ENCODE results near the gene PDCD1LG2. TPM values are rescaled to one million over a fixed set of nuclear protein-coding genes. Genes with fewer than 3 reads are reported as not detected.

Gene PDCD1LG2
- total and polyA plus RNA-seq, 9 donors: 0.51 to 5.0 (median 1.2) TPM

DNA sequence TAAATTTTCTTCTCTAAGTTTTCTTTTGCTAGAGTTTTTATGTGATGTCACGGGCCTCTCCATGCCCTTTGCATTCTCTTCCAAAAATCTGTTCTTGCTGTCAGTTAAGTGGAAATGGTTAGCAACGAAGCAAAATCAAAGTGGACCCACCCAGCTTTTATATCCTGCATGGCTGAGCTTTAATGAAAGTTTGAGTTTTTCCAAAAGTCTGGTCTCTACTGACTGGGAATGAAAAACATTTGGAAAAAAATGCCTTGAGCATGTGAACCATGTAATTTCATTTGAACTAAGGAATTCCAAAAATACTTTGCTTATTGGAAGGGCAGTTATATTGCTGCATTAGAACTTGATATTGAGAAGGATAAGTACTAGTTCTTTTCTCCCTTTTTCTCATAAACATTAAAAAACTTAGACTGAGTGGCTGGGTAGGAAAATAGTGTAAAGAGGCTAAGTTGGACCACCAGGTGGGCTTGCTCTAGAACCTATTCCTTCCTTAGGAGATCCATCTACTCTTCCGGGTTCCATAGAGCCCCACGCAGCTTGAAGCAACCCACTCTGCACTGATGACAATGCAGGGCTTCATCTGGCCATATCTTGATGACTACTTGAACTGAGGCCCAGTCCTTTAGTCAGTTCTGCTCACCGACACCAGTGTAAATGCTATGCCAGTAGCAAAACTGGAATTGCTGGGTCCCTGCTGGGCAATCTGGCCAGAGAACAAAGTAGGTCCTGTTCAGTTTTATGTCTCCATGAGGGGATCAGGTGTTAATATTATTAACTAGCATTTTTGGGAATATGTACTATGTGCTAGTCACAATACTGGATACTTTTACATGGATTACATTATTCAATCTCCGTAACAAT lies 101.2 kb downstream of the PDCD1LG2 start:
- H3K27me3 ChIP-seq: no peaks in the 10 kb centered on the region
- no peak for DNase-seq
- H3K36me3 ChIP-seq: no peaks in the 10 kb centered on the region
- 65 to 77% (median 75%) methylated on average over 6 of the region's 6 CpGs for WGBS, 3 donors
- intact Hi-C loops (cut with DNase I): loop anchor here in 1 of 4 donors (10.0 kb wide), 1 partner anchor 947 kb away; the partner anchor contains the start of genes PLPP6 and SPATA6L
- H3K27ac ChIP-seq: no peak overlapping the region
- no peaks in the 10 kb centered on the region for H3K4me1 ChIP-seq (ENCODE audit: insufficient read depth)
- no peak overlapping the region for H3K4me3 ChIP-seq
- H3K9me3 ChIP-seq: no peaks in the 10 kb centered on the region
- TF ChIP-seq, protein P1, sequence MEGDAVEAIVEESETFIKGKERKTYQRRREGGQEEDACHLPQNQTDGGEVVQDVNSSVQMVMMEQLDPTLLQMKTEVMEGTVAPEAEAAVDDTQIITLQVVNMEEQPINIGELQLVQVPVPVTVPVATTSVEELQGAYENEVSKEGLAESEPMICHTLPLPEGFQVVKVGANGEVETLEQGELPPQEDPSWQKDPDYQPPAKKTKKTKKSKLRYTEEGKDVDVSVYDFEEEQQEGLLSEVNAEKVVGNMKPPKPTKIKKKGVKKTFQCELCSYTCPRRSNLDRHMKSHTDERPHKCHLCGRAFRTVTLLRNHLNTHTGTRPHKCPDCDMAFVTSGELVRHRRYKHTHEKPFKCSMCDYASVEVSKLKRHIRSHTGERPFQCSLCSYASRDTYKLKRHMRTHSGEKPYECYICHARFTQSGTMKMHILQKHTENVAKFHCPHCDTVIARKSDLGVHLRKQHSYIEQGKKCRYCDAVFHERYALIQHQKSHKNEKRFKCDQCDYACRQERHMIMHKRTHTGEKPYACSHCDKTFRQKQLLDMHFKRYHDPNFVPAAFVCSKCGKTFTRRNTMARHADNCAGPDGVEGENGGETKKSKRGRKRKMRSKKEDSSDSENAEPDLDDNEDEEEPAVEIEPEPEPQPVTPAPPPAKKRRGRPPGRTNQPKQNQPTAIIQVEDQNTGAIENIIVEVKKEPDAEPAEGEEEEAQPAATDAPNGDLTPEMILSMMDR (IDR thresholded peaks at IDR 0.05): no peak
- TF ChIP-seq POLR2A (IDR thresholded peaks at IDR 0.05) (no peak), EP300 (IDR thresholded peaks at IDR 0.05) (no peak)

DNA sequence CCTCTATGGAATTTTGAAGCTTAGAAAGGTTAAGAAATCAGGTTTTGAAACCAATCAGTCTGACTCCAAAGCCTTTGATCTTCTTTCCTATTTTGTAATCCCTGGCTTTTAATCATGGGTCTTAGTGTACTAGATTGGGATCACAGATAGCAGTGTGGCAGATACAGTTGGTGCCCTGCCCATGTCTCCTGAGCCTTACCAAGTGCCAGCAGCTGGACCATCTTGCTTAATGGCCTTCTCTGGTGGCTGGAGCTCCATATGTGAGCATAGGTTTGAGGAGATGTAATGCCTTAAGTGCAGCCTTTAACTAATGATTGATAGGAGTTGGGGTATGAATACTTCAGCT lies 101.8 kb downstream of the PDCD1LG2 start:
- H3K4me3 ChIP-seq: no peak overlapping the region
- H3K36me3 ChIP-seq: no peaks in the 10 kb centered on the region
- H3K4me1 ChIP-seq (ENCODE audit: insufficient read depth): no peaks in the 10 kb centered on the region
- TF ChIP-seq EP300 (IDR thresholded peaks at IDR 0.05) (no peak), POLR2A (IDR thresholded peaks at IDR 0.05) (no peak)
- TF ChIP-seq, protein P1 (IDR thresholded peaks at IDR 0.05): no peak
- H3K27ac ChIP-seq: no peak overlapping the region
- intact Hi-C loops (cut with DNase I): loop anchor here in 1 of 4 donors (10.0 kb wide), 1 partner anchor 947 kb away; the partner anchor contains the start of genes PLPP6 and SPATA6L
- H3K9me3 ChIP-seq: no peaks in the 10 kb centered on the region
- no peak for DNase-seq
- H3K27me3 ChIP-seq: no peaks in the 10 kb centered on the region

DNA sequence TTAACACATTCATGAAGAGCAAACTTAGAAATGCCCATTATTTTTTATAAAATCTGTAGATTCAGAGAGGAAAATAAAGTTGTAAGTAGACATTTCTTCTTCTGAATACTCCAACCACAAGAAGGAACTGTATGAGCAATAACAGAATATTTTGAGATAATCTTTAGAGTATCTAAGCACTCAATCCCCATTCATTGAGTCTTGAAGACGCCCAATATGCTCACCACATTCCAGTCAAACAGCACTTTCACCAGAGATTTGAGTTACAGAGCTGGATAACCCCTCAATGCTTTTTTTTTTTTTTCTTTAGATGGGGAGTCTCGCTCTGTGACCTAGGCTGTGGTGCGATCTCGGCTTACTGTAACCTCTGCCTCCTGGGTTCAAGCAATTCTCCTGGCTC lies 103.9 kb downstream of the PDCD1LG2 start:
- Histone ChIP-seq H3K4me3 (no peak overlapping the region), H3K27ac (no peak overlapping the region), H3K27me3 (no peaks in the 10 kb centered on the region), H3K36me3 (no peaks in the 10 kb centered on the region), H3K4me1 (ENCODE audit: insufficient read depth) (no peaks in the 10 kb centered on the region), H3K9me3 (no peaks in the 10 kb centered on the region)
- 94 to 99% (median 97%) methylated on average over 4 of the region's 4 CpGs for WGBS, 3 donors
- TF ChIP-seq, protein P1 (IDR thresholded peaks at IDR 0.05): no peak
- no peak for TF ChIP-seq EP300 (IDR thresholded peaks at IDR 0.05)
- no peak for TF ChIP-seq POLR2A (IDR thresholded peaks at IDR 0.05)
- no peak for DNase-seq
- intact Hi-C loops (cut with DNase I): loop anchor here in 1 of 4 donors (10.0 kb wide), 1 partner anchor 949 kb away; the partner anchor contains the start of genes PLPP6 and SPATA6L

DNA sequence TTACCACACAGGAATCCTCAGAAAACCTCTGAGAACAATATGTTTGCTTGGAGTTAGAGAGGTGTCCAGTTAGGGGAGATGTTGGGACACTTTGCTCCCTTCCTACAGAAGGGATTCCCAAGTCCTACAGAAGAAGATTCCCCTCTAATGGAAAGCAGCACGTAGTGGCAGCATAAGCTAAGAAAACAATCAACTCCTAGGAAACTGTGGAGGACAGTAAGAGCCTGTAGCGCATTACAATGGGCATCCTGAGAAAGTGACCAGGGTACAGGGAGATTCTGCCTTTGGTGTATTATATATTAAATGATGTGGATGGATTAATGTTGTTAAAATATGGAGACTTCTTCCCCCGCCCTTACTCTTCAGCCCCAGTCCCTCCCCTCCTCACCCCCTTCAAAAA lies 104.7 kb downstream of the PDCD1LG2 start:
- Histone ChIP-seq H3K9me3 (no peaks in the 10 kb centered on the region), H3K36me3 (no peaks in the 10 kb centered on the region), H3K27ac (no peak overlapping the region), H3K4me3 (no peak overlapping the region), H3K27me3 (no peaks in the 10 kb centered on the region), H3K4me1 (ENCODE audit: insufficient read depth) (no peaks in the 10 kb centered on the region)
- TF ChIP-seq EP300 (IDR thresholded peaks at IDR 0.05) (no peak), POLR2A (IDR thresholded peaks at IDR 0.05) (no peak)
- TF ChIP-seq, protein P1 (IDR thresholded peaks at IDR 0.05): no peak
- intact Hi-C loops (cut with DNase I): loop anchor here in 1 of 4 donors (10.0 kb wide), 1 partner anchor 950 kb away; the partner anchor contains the start of genes PLPP6 and SPATA6L
- DNase-seq: no peak
- WGBS, 3 donors: 81 to 92% (median 82%) methylated on average over 3 of the region's 3 CpGs

Data from ovary (tissue), 9 donors.